ENCODE data around the gene ANLN. TPM values are rescaled to one million over a fixed set of nuclear protein-coding genes. Genes with fewer than 3 reads are reported as not detected.
"Not testable (repeated sequence)": the region's sequence is repeated elsewhere in the genome, so short reads cannot be mapped to it uniquely, and the experiment has no call there.

The ANLN gene
- total RNA-seq, 2 donors from 2014 or later: 21.2 to 56.0 TPM

DNA sequence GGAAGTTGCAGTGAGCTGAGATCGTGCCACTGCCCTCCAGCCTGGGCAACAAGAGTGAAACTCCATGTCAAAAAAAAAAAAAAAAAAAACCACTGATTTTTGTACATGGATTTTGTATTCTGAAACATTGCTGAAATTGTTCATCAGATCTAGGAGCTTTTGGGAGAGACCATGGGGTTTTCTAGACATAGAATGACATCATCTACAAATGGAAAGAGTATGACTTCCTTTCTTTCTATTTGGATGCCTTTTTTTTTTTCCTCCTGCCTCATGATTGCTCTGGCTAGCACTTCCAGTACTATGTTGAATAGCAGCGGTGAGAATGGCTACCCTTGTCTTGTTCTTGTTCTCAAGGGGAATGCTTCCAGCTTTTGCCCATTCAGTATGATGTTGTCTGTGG, 89.1 kb downstream of the ANLN start:
- intact Hi-C loops (cut with DNase I): no loop called here
- no peaks in the 10 kb centered on the region for H3K4me1 ChIP-seq
- no peak overlapping the region for H3K27ac ChIP-seq
- H3K36me3 ChIP-seq: no peaks in the 10 kb centered on the region
- H3K4me3 ChIP-seq: no peak overlapping the region
- no peaks in the 10 kb centered on the region for H3K9me3 ChIP-seq
- H3K9ac ChIP-seq (ENCODE audit: low read depth in 2 of 2, low read length in 2 of 2): no peak overlapping the region
- H3K27me3 ChIP-seq: no peaks in the 10 kb centered on the region
- DNase-seq: no peak
- TF ChIP-seq, protein P1, sequence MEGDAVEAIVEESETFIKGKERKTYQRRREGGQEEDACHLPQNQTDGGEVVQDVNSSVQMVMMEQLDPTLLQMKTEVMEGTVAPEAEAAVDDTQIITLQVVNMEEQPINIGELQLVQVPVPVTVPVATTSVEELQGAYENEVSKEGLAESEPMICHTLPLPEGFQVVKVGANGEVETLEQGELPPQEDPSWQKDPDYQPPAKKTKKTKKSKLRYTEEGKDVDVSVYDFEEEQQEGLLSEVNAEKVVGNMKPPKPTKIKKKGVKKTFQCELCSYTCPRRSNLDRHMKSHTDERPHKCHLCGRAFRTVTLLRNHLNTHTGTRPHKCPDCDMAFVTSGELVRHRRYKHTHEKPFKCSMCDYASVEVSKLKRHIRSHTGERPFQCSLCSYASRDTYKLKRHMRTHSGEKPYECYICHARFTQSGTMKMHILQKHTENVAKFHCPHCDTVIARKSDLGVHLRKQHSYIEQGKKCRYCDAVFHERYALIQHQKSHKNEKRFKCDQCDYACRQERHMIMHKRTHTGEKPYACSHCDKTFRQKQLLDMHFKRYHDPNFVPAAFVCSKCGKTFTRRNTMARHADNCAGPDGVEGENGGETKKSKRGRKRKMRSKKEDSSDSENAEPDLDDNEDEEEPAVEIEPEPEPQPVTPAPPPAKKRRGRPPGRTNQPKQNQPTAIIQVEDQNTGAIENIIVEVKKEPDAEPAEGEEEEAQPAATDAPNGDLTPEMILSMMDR (IDR thresholded peaks at IDR 0.05): no peak

DNA sequence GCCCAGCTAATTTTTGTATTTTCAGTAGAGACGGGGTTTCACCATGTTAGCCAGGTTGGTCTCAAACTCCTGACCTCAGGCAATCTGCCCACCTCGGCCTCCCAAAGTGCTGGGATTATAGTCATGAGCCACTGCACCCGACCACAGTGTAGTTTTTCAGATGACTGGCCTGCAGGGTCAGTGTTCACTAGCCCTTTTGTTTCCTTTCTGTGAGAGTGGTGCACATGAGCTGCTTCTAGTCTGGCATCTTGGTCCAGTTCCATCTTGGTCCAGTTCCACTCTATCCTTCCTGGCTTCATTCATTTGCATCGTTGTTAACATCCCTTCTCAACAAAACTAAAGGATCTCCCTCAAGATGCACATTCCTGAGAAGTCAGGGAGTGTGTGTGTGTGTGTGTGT, 94.2 kb downstream of the ANLN start:
- H3K4me3 ChIP-seq; H3K36me3 ChIP-seq; H3K4me1 ChIP-seq; H3K9ac ChIP-seq (ENCODE audit: low read depth in 2 of 2, low read length in 2 of 2); DNase-seq; H3K9me3 ChIP-seq; H3K27ac ChIP-seq; H3K27me3 ChIP-seq: not testable (repeated sequence)
- intact Hi-C loops (cut with DNase I): loop anchor here (10.0 kb wide), 1 partner anchor 501 kb away; no protein-coding TSS in a partner anchor

- Histone ChIP-seq H3K4me3 (no peak overlapping the region), H3K9ac (ENCODE audit: low read depth in 2 of 2, low read length in 2 of 2) (no peak overlapping the region), H3K27ac (no peak overlapping the region), H3K4me1 (no peaks in the 10 kb centered on the region), H3K9me3 (no peaks in the 10 kb centered on the region), H3K36me3 (no peaks in the 10 kb centered on the region), H3K27me3 (no peaks in the 10 kb centered on the region)
- TF ChIP-seq, protein P1 (IDR thresholded peaks at IDR 0.05): no peak
- intact Hi-C loops (cut with DNase I): loop anchor here (10.0 kb wide), 1 partner anchor 501 kb away; no protein-coding TSS in a partner anchor
- DNase-seq: no peak
Observed at GRCh38 chr7:36484265-36484664, 94.6 kb downstream of the ANLN start.

- intact Hi-C loops (cut with DNase I): loop anchor here (5.0 to 10.0 kb wide), 2 partner anchors 498 to 696 kb away; no protein-coding TSS in a partner anchor
- no peaks in the 10 kb centered on the region for H3K36me3 ChIP-seq
Observed at GRCh38 chr7:36486336-36486735, 96.7 kb downstream of the ANLN start.

GRCh38 chr7:36487756-36488336, 98.2 kb downstream of the ANLN start:
- peak; percentile 35 for DNase-seq
- Histone ChIP-seq H3K27me3 (no peaks in the 10 kb centered on the region), H3K4me3 (no peak overlapping the region), H3K9me3 (no peaks in the 10 kb centered on the region), H3K36me3 (no peaks in the 10 kb centered on the region), H3K4me1 (no peaks in the 10 kb centered on the region), H3K9ac (ENCODE audit: low read depth in 2 of 2, low read length in 2 of 2) (no peak overlapping the region), H3K27ac (no peak overlapping the region)
- TF ChIP-seq, protein P1 (IDR thresholded peaks at IDR 0.05): peak; percentile 59
- intact Hi-C loops (cut with DNase I): loop anchor here (2.0 to 10.0 kb wide), 3 partner anchors 183 to 694 kb away; no protein-coding TSS in a partner anchor

More at GRCh38 chr7:36486336-36486735, 96.7 kb downstream of the ANLN start:
- TF ChIP-seq, protein P1 (IDR thresholded peaks at IDR 0.05): no peak
- Histone ChIP-seq H3K4me1 (no peaks in the 10 kb centered on the region), H3K27ac (no peak overlapping the region), H3K27me3 (no peaks in the 10 kb centered on the region), H3K9me3 (no peaks in the 10 kb centered on the region), H3K4me3 (no peak overlapping the region), H3K9ac (ENCODE audit: low read depth in 2 of 2, low read length in 2 of 2) (no peak overlapping the region)
- DNase-seq: no peak

- H3K27me3 ChIP-seq; H3K9me3 ChIP-seq; H3K27ac ChIP-seq; H3K4me1 ChIP-seq; DNase-seq; H3K9ac ChIP-seq (ENCODE audit: low read depth in 2 of 2, low read length in 2 of 2); H3K36me3 ChIP-seq; H3K4me3 ChIP-seq: not testable (repeated sequence)
- intact Hi-C loops (cut with DNase I): loop anchor here (2.0 to 10.0 kb wide), 3 partner anchors 182 to 694 kb away; no protein-coding TSS in a partner anchor
Observed at GRCh38 chr7:36488672-36489071, 99.0 kb downstream of the ANLN start.
